HAP-1 (cell line): ENCODE data around the gene FBXO44.

Experiments
- DNase-seq, 2 experiments: peaks; one replicate each; pipeline ENCODE4 v3.0.0-alpha.2; 2016 to 2020; ENCODE audit warnings: low spot score in 2 of 2
- H3K27me3 ChIP-seq: fragments of 250-450 bp; sonication (Bioruptor Pico); 2 replicates; pipeline ENCODE4 v1.5.1; 2020; ENCODE audit warnings: low read depth, mild to moderate bottlenecking, moderate library complexity
- H3K36me3 ChIP-seq: fragments of 250-450 bp; sonication (Bioruptor Pico); replicated peaks from 2 replicates; pipeline ENCODE4 v1.5.1; 2020; ENCODE audit warnings: mild to moderate bottlenecking
- H3K4me1 ChIP-seq: fragments of 250-450 bp; sonication (Bioruptor Pico); 2 replicates; pipeline ENCODE4 v1.5.1; 2020; ENCODE audit warnings: mild to moderate bottlenecking
- H3K4me3 ChIP-seq: fragments of 250-450 bp; sonication (Bioruptor Pico); 2 replicates; pipeline ENCODE4 v1.5.1; 2020; ENCODE audit warnings: mild to moderate bottlenecking, moderate library complexity
- H3K9me3 ChIP-seq: fragments of 250-450 bp; sonication (Bioruptor Pico); 2 replicates; pipeline ENCODE4 v1.5.1; 2020; ENCODE audit warnings: mild to moderate bottlenecking, moderate library complexity
- in situ Hi-C: fragments of 300-500 bp; cut with MboI; formaldehyde crosslinking; loops from 3 replicates; pipeline ENCODE4 v1.14.3; 2020; ENCODE audit warnings: low sequenced_read_pairs, inconsistent platforms, mixed read lengths

Gene FBXO44

DNA sequence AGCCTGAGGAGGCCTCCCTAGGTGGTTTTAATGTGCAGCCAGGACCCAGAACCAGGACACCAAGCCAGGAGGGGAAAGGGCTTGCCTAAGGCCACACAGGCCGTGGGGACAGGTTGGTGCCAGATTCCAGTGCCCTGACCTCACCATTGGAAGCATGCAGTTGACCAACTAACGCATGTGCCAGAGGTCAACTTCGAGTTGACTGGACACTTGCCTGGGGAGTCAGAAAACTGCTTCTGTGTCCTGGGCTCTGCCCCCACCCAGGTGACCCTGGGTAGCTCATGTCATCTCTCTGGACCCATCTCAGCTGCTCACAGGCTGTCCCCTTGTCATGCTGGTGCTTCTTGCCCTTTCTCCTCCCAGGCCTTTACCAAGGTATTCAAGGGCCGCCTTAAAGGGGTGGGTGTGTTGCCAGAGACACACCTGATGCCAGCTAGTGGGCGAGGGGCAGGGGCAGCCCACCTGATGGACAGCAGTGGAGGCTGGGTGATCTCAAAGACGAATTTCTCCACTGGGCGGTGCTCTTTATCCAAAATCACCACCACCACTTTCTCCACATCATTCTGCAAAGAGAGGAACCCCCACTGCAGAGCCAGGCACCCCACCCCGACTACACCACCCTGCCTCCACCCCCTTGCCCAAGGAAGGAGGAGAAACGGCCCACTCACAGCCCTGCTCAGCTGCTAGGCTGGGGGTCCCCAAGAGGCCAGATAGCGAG is 21.9 kb downstream of the FBXO44 start:
- Histone ChIP-seq H3K4me1 (peaks cover 8% of the 10 kb centered on the region), H3K36me3 (peaks cover 75% of the 10 kb centered on the region), H3K27me3 (no peaks in the 10 kb centered on the region), H3K4me3 (no peak overlapping the region), H3K9me3 (no peaks in the 10 kb centered on the region)
- DNase-seq = no peak
- in situ Hi-C loops = no loop called here

DNA sequence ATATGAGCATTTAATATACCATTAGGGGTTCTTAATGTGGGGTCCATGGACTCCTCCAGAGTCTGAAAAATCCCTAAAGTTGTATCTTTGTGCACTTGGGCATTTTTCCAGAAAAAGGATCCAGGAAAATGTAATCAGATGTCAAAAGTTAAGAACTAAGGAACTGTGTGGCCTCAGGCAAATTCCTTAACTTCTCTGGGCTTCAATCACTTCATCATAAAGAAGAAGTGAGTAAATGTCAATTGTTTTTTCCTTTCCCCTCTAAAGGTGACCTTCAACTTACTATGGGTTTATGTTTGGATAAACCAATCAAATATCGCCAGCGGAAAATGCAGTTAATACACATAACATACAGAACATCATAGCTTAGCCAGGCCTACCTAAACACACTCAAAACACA is 23.8 kb downstream of the FBXO44 start:
- no peak overlapping the region for H3K4me3 ChIP-seq
- in situ Hi-C loops = no loop called here
- H3K36me3 ChIP-seq = peaks cover 56% of the 10 kb centered on the region
- H3K9me3 ChIP-seq = no peaks in the 10 kb centered on the region
- no peaks in the 10 kb centered on the region for H3K27me3 ChIP-seq
- H3K4me1 ChIP-seq = peaks cover 23% of the 10 kb centered on the region
- no peak for DNase-seq

DNA sequence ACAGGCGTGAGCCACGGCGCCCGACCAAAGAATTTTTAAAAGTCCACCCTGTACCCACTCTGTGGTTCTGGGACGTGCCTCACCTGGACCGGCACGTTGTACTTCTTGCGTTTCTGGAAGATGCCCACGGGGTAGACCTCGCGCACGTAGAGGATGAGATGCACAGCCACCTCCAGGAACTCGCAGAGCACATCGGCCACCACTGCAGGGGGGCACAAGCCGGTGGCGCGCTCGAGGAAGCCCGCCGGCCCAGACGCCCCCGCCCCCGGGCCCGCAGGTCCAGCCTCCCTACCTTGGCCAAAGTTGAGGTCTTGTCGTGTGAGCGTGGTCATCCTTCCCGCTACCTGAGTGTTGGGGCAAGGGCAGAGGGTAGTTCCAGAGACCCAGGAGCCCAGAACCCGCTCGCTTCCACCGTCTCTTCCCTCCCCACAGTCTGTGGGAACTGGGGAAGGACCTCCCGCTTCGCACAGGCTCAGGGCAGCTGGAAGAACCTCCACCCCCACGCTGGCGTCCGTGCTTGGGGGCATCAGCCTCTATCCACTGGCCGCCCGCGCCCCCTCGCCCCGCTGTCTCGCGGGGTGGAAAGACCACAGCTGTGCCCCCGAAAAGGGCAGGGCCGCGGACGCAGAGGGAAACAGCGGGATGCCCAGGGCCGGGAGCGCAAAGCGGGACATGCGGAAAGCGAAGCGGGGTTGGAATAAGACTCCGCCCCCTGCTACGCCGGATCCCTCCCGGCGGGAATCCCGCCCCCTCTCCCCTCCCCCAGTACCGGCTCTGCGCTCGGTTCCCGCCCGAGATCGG is 25.8 kb downstream of the FBXO44 start:
- H3K9me3 ChIP-seq = no peaks in the 10 kb centered on the region
- no peak for DNase-seq
- H3K27me3 ChIP-seq = no peaks in the 10 kb centered on the region
- H3K4me3 ChIP-seq = peak overlapping the region; percentile 94
- peaks cover 28% of the 10 kb centered on the region for H3K4me1 ChIP-seq
- in situ Hi-C loops = no loop called here
- H3K36me3 ChIP-seq = peaks cover 36% of the 10 kb centered on the region

DNA sequence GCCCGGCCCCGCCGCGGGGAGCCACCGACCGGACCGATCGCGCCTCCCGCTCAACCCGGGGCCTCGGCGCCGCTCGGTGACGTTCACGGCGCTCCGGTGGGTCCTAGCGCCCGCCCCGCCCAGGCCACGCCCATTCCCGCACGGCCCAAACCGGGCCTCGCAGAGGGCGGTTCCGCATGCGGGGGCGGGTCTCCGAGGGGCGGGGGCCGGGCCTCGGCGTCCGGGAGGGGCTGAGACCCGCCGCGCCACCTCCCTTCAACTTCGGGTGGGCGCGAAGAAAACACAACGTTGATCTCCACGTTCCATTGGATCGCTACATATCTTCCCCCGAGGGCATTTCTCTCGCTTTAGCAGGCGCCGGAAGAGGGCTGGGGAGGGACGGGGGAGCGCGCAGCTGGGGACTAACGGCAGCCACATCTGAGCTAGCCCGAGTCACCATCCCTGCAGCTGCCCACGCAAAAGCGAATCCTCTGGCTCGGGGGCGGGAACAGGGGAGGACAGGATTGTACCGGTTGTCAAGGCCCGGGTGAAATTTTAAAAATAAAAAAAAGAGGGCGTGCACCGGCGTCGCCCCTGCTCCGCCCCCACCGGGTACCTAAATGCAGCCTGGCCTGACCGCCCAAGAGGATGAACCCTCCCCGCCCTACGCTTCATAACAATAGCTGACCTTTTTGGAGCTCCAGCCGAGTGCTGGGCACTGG is 26.5 kb downstream of the FBXO44 start, which contains the start of gene MAD2L2:
Gene MAD2L2 (minus strand): TSS at position 78 of the 701 bp plus-strand sequence. CDS start 547 bp downstream, outside the sequence.
- Histone ChIP-seq H3K36me3 (peaks cover 28% of the 10 kb centered on the region), H3K9me3 (no peaks in the 10 kb centered on the region), H3K4me3 (peak within 1 kb of the TSS; percentile 94), H3K27me3 (no peaks in the 10 kb centered on the region), H3K4me1 (peaks cover 28% of the 10 kb centered on the region)
- DNase-seq = peak; percentile 89 to 95
- in situ Hi-C loops = no loop called here

DNA sequence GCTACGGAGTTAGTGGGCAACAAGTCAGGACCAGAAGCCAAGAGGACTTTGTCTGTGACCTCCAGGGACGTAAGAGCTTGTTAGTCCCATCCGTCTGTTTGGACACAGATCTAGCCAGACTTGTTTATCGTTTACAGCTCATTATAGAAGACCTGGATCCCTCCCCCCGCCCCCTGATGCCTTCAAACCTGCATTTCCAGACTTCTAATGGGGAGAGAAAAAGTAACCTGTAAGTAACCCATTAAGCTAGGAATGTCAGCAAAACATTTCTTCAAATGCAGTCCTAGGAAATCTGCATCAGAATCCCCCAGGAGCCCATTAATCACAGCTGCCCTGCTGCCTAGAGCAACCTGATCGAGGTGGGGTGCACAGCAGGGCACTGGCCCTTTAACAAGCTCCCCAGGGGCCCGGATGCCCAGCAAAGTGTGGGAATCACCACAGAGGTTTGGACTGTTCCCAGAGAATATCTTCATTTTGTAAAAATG is 27.7 kb downstream of the FBXO44 start:
- DNase-seq = peak; percentile 38 to 53
- Histone ChIP-seq H3K9me3 (no peaks in the 10 kb centered on the region), H3K4me3 (no peak overlapping the region), H3K27me3 (no peaks in the 10 kb centered on the region), H3K4me1 (peaks cover 28% of the 10 kb centered on the region), H3K36me3 (peaks cover 17% of the 10 kb centered on the region)
- in situ Hi-C loops = no loop called here

DNA sequence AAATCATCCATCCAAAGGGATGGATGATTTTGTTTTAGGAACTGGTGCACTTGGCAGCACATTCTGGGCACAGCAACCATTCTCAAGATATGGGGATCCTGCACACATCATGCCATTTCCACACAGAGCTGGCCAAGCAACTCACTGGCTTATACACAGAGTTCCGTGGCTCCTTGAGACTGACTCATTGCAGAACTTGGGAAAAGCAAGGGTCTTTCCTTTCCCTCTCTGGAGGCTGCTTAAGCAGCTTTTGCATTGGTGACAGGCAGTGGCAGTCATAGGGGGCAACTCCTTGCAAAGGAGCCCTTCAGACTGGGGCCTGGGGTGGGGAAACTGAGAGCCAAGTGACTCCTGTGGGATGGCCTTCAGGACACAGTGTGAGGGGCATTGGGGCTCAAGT is 28.1 kb downstream of the FBXO44 start:
- Histone ChIP-seq H3K4me3 (no peak overlapping the region), H3K9me3 (no peaks in the 10 kb centered on the region), H3K4me1 (peaks cover 28% of the 10 kb centered on the region), H3K36me3 (peaks cover 14% of the 10 kb centered on the region), H3K27me3 (no peaks in the 10 kb centered on the region)
- no peak for DNase-seq
- in situ Hi-C loops = no loop called here

DNA sequence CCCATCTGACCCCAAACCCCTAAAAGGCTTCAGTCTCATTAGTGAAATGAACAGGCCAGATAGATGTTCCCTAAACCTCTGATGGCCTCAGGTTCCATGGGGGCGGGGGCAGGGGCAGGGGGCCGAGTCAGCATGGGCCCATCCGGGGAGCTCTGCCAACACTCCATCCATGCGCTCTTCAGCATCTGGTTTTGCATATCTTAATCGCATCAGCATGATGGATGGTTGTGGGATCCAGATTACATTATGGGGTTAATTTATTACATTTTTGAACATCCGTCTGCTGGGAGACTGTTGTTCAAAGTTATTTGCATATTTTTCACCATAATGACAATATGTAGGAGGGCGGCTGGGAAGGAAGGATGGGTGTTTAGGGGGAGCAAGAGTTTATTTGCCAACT is 29.4 kb downstream of the FBXO44 start:
- Histone ChIP-seq H3K4me3 (no peak overlapping the region), H3K4me1 (peaks cover 29% of the 10 kb centered on the region), H3K27me3 (no peaks in the 10 kb centered on the region), H3K9me3 (no peaks in the 10 kb centered on the region), H3K36me3 (peaks cover 8% of the 10 kb centered on the region; the same call in 1 of the 2 replicates)
- in situ Hi-C loops = no loop called here
- peak in 1 of 2 experiments; percentile 26 for DNase-seq

DNA sequence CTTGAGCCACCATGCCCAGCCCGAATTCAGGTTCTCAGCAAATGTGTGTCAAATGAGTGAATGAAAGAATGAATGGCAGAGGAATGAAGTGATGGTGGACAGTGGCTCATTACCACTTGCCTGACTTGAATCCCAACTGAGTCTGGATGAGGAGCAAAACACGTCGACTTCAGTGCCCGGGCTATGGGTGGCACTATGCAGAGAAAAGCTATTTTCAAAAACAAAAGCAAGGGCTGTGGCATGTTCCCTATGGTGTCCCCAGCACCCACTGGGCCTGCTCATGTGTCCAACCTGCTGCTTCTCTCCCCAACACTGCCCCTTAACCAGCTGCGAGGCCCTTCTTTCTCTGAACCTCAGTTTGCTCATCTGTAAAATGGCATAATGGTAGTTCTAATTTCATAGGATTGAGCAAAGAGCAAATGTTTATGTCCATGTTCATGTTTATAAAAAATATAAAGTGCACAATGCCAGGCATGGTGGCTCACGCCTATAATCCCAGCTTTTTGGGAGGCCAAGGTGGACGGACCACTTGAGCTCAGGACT is 30.6 kb downstream of the FBXO44 start:
- no peaks in the 10 kb centered on the region for H3K27me3 ChIP-seq
- in situ Hi-C loops = no loop called here
- no peak overlapping the region for H3K4me3 ChIP-seq
- H3K36me3 ChIP-seq = peaks cover 3% of the 10 kb centered on the region; the same call in 1 of the 2 replicates
- no peak for DNase-seq
- H3K4me1 ChIP-seq = peaks cover 39% of the 10 kb centered on the region
- no peaks in the 10 kb centered on the region for H3K9me3 ChIP-seq

DNA sequence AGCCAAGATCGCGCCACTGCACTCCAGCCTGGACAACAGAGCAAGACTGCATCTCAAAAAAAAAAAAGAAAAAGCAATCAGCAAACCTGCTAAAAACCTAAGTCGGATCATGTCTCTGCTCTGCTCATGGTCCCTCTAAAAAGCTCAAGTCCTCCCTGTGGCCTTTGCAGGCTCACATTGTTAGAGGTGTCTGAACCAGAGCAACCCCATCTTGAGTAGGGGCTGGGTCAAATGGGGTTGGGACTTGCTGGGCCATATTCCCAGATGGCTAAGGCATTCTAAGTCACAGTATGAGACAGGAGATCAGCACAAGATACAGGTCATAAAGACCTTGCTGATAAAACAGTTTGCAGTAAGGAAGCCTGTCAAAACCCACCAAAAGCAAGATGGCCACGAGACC is 33.8 kb downstream of the FBXO44 start:
- no peaks in the 10 kb centered on the region for H3K36me3 ChIP-seq
- in situ Hi-C loops = no loop called here
- no peak for DNase-seq
- H3K4me1 ChIP-seq = peaks cover 26% of the 10 kb centered on the region
- peaks cover 3% of the 10 kb centered on the region; the same call in 1 of the 2 replicates for H3K27me3 ChIP-seq
- H3K9me3 ChIP-seq = no peaks in the 10 kb centered on the region
- H3K4me3 ChIP-seq = no peak overlapping the region

DNA sequence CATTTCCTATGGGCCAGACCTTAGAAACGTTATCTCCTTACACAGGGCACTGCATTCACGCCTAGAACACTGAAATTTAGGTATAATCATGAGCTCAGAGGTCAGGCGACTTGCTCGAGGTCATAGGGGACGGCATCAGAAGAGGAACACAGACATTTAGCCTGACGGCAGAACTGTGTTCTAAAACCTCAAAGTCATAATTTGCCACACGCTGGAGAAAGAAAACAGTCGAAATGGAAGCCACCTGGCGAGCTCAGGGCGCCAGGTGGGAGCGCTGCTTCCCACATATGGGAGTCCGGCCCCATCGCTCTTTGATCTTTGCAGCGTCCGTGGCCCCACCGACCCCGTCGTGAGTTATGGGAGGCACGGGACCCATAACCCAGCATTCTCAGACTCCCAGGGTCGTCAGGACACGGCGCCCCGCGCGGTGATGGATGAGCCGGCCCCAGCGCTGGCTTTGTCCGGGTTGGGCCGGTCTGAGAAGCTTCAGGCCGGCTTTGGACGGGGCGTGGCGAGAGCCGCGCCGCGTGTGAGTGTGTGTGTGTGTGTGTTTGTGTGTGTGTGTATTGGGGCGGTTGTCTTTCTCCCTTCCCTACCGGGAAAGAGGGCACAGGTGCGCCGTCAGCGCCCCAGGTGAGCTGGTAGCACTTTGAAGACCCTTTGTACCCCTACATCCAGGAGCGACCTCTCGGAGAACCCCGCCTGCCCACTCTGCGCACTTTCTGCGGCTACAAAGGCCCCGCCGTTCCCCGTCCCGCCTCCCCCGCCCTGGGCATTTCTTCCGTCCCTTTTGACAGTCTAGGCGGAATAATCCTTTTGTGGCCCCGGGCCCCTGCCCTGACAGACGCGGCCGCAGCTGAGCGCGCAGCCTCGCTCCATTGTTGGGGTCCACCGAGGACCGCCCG is 36.0 kb downstream of the FBXO44 start:
- no peaks in the 10 kb centered on the region for H3K9me3 ChIP-seq
- peak overlapping the region; percentile 47 for H3K4me3 ChIP-seq
- peak; percentile 27 to 70 for DNase-seq
- in situ Hi-C loops = no loop called here
- peaks cover 21% of the 10 kb centered on the region for H3K4me1 ChIP-seq
- H3K36me3 ChIP-seq = no peaks in the 10 kb centered on the region
- H3K27me3 ChIP-seq = peaks cover 3% of the 10 kb centered on the region; the same call in 1 of the 2 replicates

DNA sequence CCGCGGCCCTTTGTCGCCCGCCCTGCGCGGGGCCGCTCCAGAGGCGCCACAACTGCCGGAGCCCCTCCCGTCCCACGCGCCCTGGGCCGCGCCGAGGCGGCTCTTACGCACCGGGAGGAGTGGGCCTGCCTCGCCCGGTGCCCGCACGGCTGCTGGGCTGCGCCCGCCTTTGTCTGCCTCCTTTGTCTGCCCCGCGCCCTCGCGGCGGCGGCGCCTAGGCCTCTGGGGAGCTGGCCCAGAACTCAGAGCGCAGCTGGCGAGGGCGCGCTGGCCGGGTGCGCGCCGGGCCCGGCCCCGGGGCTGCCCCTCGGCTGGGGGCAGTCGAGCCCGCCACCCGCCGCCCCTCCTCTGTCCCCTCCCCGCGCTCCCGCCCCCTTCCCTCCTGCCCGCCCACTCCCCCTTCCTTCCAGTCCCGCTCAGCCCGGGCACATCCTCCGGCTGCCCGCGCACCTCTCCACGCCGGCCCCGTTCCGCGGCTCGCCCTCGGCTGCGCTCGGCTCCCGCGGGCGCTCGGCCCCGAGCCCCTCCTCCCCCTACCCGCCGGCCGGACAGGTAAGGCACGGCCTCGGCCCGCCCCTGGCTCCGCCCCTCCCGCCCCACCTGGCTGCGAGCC is 36.7 kb downstream of the FBXO44 start, which contains the start of gene DRAXIN:
Gene DRAXIN (plus strand): TSS at position 409 of the 613 bp plus-strand sequence. CDS start 14,549 bp downstream, outside the sequence.
- in situ Hi-C loops = no loop called here
- peak; percentile 32 to 77 for DNase-seq
- Histone ChIP-seq H3K4me1 (peaks cover 21% of the 10 kb centered on the region), H3K9me3 (no peaks in the 10 kb centered on the region), H3K36me3 (no peaks in the 10 kb centered on the region), H3K27me3 (peaks cover 3% of the 10 kb centered on the region; the same call in 1 of the 2 replicates), H3K4me3 (peak within 1 kb of the TSS; percentile 47)
